ENCODE measurements around the gene ARMS2. TPM values are rescaled to one million over a fixed set of nuclear protein-coding genes. Genes with fewer than 3 reads are reported as not detected.

The ARMS2 gene
- total RNA-seq, 4 donors from 2014 or later = 0.72 TPM; not detected in 3

DNA sequence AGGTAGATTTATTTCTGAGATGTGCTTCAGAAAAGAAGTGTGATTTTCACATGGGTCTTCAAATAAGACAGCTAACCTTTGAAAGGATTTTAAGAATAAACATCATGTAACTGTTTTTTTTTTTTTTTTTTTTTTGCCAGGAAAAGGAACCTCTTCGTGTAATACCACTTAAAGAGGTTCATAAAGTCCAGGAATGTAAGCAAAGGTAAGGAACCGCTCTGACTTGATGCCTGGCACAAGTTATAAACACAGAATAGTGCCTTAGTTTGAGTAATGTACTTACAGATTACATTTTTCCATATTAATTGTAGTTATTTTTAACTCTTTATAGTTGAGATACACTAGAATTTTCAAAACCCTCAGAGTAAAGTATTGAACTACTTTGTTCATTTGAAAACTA, 30.4 kb upstream of the ARMS2 start:
- whole genome bisulfite sequencing = 86% methylated on average over 2 of the region's 2 CpGs
- Histone ChIP-seq H3K36me3 (peaks cover 22% of the 10 kb centered on the region), H3K4me3 (no peak overlapping the region), H3K27me3 (no peaks in the 10 kb centered on the region), H3K9me3 (no peaks in the 10 kb centered on the region), H3K4me1 (peaks cover 30% of the 10 kb centered on the region), H3K27ac (no peak overlapping the region)
- no peak for DNase-seq (ENCODE audit: low spot score in 2 of 2)
- TF ChIP-seq POLR2A (IDR thresholded peaks at IDR 0.05) = no peak
- no peak for TF ChIP-seq POLR2AphosphoS5 (IDR thresholded peaks at IDR 0.05)
- TF ChIP-seq, protein P1, sequence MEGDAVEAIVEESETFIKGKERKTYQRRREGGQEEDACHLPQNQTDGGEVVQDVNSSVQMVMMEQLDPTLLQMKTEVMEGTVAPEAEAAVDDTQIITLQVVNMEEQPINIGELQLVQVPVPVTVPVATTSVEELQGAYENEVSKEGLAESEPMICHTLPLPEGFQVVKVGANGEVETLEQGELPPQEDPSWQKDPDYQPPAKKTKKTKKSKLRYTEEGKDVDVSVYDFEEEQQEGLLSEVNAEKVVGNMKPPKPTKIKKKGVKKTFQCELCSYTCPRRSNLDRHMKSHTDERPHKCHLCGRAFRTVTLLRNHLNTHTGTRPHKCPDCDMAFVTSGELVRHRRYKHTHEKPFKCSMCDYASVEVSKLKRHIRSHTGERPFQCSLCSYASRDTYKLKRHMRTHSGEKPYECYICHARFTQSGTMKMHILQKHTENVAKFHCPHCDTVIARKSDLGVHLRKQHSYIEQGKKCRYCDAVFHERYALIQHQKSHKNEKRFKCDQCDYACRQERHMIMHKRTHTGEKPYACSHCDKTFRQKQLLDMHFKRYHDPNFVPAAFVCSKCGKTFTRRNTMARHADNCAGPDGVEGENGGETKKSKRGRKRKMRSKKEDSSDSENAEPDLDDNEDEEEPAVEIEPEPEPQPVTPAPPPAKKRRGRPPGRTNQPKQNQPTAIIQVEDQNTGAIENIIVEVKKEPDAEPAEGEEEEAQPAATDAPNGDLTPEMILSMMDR (IDR thresholded peaks at IDR 0.05) = no peak
- TF ChIP-seq EP300 (IDR thresholded peaks at IDR 0.05) = no peak

DNA sequence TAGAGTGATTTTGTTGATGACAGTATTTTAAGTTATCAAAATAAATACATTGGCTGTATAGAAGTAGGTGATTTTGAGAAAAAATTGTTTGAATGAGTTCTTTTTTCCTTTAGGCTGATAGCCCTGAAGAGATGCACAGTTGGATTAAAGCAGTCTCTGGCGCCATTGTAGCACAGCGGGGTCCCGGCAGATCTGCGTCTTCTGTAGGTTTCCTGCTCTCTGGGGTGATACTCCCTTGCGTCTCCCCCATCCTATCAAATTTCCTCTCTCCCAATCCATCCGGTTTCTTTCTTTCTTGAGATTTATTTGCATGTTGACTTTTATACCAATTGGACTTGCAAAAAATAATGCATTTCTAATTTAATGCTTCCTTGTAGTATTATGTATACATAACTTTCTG, 27.6 kb upstream of the ARMS2 start:
- DNase-seq (ENCODE audit: low spot score in 2 of 2) = no peak
- no peaks in the 10 kb centered on the region for H3K27me3 ChIP-seq
- no peaks in the 10 kb centered on the region for H3K9me3 ChIP-seq
- peaks cover 45% of the 10 kb centered on the region for H3K36me3 ChIP-seq
- TF ChIP-seq EP300 (IDR thresholded peaks at IDR 0.05) (no peak), POLR2A (IDR thresholded peaks at IDR 0.05) (no peak), POLR2AphosphoS5 (IDR thresholded peaks at IDR 0.05) (no peak)
- TF ChIP-seq, protein P1 (IDR thresholded peaks at IDR 0.05) = no peak
- no peak overlapping the region for H3K4me3 ChIP-seq
- H3K27ac ChIP-seq = no peak overlapping the region
- peaks cover 3% of the 10 kb centered on the region for H3K4me1 ChIP-seq
- WGBS = 93% methylated on average over 6 of the region's 6 CpGs

DNA sequence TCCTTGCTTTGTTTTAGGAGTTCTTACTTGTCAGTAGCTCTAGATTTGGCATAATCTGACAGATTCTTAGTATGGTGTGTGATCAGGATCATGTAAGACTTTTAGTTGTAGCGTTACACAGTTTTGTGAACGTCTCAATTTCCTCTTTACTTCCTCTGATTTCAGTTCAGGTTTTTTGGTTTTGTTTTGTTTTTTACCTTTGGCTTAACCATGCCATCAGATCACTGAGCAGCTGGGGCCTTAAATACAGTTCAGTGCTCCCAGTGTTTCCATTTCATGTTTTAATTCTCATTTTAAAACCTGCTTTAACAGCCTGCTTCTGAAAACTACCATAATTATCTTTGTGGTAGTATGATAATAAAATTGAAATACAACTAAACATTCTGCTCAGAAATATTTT, 27.2 kb upstream of the ARMS2 start:
- Histone ChIP-seq H3K27ac (no peak overlapping the region), H3K4me3 (no peak overlapping the region), H3K4me1 (peaks cover under 1% of the 10 kb centered on the region), H3K27me3 (no peaks in the 10 kb centered on the region), H3K9me3 (no peaks in the 10 kb centered on the region), H3K36me3 (peaks cover 45% of the 10 kb centered on the region)
- no peak for DNase-seq (ENCODE audit: low spot score in 2 of 2)
- 80% methylated on average over 2 of the region's 2 CpGs for WGBS
- no peak for TF ChIP-seq POLR2A (IDR thresholded peaks at IDR 0.05)
- TF ChIP-seq, protein P1 (IDR thresholded peaks at IDR 0.05) = no peak

DNA sequence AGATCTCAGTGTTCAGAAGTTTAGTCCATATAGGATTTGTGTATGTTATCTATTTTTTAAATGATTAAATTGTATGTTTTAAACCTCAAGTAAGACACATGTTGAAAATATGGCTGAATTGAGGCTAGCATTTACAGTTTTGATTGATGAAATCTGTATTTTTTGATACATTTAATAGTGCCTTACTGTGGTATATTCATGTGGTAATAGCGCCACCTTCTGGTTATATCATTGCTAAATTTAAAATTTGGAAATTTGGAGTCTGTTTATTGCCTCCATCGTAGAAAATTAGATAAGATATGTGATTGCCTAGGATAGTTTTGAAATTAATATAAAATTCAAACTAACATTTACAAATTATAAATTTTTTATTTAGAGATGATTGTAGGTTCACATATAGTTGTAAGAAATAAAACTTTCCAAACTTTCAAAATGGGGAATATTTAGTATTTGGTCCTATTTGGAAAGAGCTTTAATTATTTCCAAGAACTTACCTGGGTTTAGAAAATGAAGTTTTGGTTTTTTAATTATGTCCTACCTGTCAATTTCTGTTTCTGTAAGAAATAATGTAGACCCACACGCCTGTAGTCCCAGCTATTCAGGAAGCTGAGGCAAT, 19.1 kb upstream of the ARMS2 start:
- WGBS = 31% methylated on average over 3 of the region's 3 CpGs
- no peak overlapping the region for H3K4me3 ChIP-seq
- no peak overlapping the region for H3K27ac ChIP-seq
- H3K36me3 ChIP-seq = peaks cover 12% of the 10 kb centered on the region
- no peaks in the 10 kb centered on the region for H3K9me3 ChIP-seq
- H3K27me3 ChIP-seq = no peaks in the 10 kb centered on the region
- TF ChIP-seq, protein P1 (IDR thresholded peaks at IDR 0.05) = peak; percentile 31 to 58
- no peak for TF ChIP-seq EP300 (IDR thresholded peaks at IDR 0.05)
- no peak for DNase-seq (ENCODE audit: low spot score in 2 of 2)
- H3K4me1 ChIP-seq = no peaks in the 10 kb centered on the region

DNA sequence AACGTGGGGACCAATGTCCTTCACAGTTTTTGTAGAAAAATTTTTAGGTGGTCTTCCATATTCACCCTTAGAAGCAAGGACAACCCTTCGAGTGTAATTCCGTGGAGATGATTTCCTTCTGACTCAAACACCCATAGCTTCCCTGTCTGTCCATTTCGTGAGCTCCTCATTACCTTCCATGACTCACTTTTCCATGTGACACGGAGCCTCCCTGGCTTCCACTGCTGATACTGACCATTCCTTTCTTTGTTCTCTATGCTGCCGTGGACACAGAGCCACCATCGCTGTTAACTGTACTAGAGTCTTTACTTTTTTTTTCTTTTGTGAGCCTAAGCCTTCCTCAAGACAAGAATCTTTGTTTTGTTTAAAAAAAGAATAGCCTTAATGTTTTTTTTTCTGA, 12.5 kb upstream of the ARMS2 start:
- H3K27me3 ChIP-seq = no peaks in the 10 kb centered on the region
- no peak overlapping the region for H3K4me3 ChIP-seq
- no peak overlapping the region for H3K27ac ChIP-seq
- WGBS = 78% methylated on average over 7 of the region's 7 CpGs
- H3K9me3 ChIP-seq = no peaks in the 10 kb centered on the region
- no peaks in the 10 kb centered on the region for H3K36me3 ChIP-seq
- TF ChIP-seq EP300 (IDR thresholded peaks at IDR 0.05) (no peak), POLR2A (IDR thresholded peaks at IDR 0.05) (no peak), POLR2AphosphoS5 (IDR thresholded peaks at IDR 0.05) (no peak)
- TF ChIP-seq, protein P1 (IDR thresholded peaks at IDR 0.05) = no peak
- DNase-seq (ENCODE audit: low spot score in 2 of 2) = no peak
- no peaks in the 10 kb centered on the region for H3K4me1 ChIP-seq

Data from suprapubic skin (tissue), 4 donors.